IMR-90 (cell line): ENCODE results near the gene ZFP92.

Source experiments
- BHLHE40 ChIP-seq: fragments of 150-350 bp; IDR thresholded peaks from 2 replicates; pipeline ENCODE4 v1.6.1; 2016; ENCODE audit warnings: mild to moderate bottlenecking, low read depth, low read length
- CHD1 ChIP-seq: IDR thresholded peaks from 2 replicates; pipeline ENCODE4 v1.6.1; 2012; ENCODE audit warnings: low read depth, low read length, improper control_type of control experiment
- CTCF ChIP-seq: conservative IDR thresholded peaks from 2 replicates; pipeline ENCODE4 v1.5.1; 2012; ENCODE audit warnings: mild to moderate bottlenecking, low read depth, low read length, improper control_type of control experiment
- MAFK ChIP-seq: IDR thresholded peaks from 2 replicates; pipeline ENCODE4 v1.6.1; 2012; ENCODE audit warnings: low read depth, low read length, improper control_type of control experiment
- NFE2L2 ChIP-seq: fragments of 150-350 bp; IDR thresholded peaks from 2 replicates; pipeline ENCODE4 v1.6.1; 2016; ENCODE audit warnings: low read depth, mild to moderate bottlenecking, low read length
- POLR2A ChIP-seq: IDR thresholded peaks from 2 replicates; pipeline ENCODE4 v1.6.1; 2012; ENCODE audit warnings: mild to moderate bottlenecking, low read depth, low read length
- RAD21 ChIP-seq: IDR thresholded peaks from 2 replicates; pipeline ENCODE4 v1.6.1; 2012; ENCODE audit warnings: low read length, improper control_type of control experiment
- RCOR1 ChIP-seq: IDR thresholded peaks from 2 replicates; pipeline ENCODE4 v1.6.1; 2012; ENCODE audit warnings: mild to moderate bottlenecking, low read length, improper control_type of control experiment; ENCODE audit not compliant: insufficient replicate concordance
- SMC3 ChIP-seq: fragments of 150-350 bp; IDR thresholded peaks from 2 replicates; pipeline ENCODE4 v1.6.1; 2016; ENCODE audit warnings: low read depth, mild to moderate bottlenecking, antibody characterized with exemption, low read length, moderate library complexity
- TF ChIP-seq, protein P1 (sequence below): fragments of 150-350 bp; IDR thresholded peaks from 2 replicates; pipeline ENCODE4 v1.6.1; 2017; ENCODE audit warnings: mild to moderate bottlenecking, antibody characterized with exemption, low read length, low read depth

GRCh38 chrX:153417637-153418036 is 6.4 kb downstream of the ZFP92 start:
- TF ChIP-seq CTCF (no peak), RAD21 (no peak), POLR2A (no peak), MAFK (no peak), SMC3 (no peak), RCOR1 (no peak), NFE2L2 (no peak), CHD1 (no peak), BHLHE40 (no peak)
- TF ChIP-seq, protein P1, sequence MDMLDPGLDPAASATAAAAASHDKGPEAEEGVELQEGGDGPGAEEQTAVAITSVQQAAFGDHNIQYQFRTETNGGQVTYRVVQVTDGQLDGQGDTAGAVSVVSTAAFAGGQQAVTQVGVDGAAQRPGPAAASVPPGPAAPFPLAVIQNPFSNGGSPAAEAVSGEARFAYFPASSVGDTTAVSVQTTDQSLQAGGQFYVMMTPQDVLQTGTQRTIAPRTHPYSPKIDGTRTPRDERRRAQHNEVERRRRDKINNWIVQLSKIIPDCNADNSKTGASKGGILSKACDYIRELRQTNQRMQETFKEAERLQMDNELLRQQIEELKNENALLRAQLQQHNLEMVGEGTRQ = no peak
